ENCODE measurements around the gene NLRP9. TPM values are rescaled to one million over a fixed set of nuclear protein-coding genes. Genes with fewer than 3 reads are reported as not detected.

Gene NLRP9
- total and polyA plus RNA-seq, 2 of the 4 experiments (the other 2 are of a cell fraction), result not detected

GRCh38 chr19:55671054-55671378, 67.2 kb downstream of the NLRP9 start:
- Histone ChIP-seq H4K8ac (ENCODE audit: low read depth in 2 of 2, low read length in 2 of 2) (no peak overlapping the region), H3K23ac (ENCODE audit: low read depth, low read length) (no peak overlapping the region), H3K9me1 (ENCODE audit: insufficient read depth, low read length) (no peaks in the 10 kb centered on the region), H3K56ac (ENCODE audit: extremely low read depth, insufficient read depth, low read length) (no peak overlapping the region), H3K4me1 (ENCODE audit: control insufficient read depth, insufficient read depth, low read length) (0 out of 2 replicates have a peak, but pooled peaks cover 2% of the 10 kb centered on the region), H2BK5ac (ENCODE audit: low read depth, low read length, poor library complexity, severe bottlenecking) (no peak overlapping the region), H3K4me3 (ENCODE audit: insufficient read depth, low read depth, low read length) (no peak overlapping the region), H3K14ac (replicated peaks; ENCODE audit: low read depth, low read length) (no peak overlapping the region), H3K9ac (ENCODE audit: low read depth, low read length) (no peak overlapping the region), H3K18ac (ENCODE audit: low read depth, low read length) (no peak overlapping the region), H3K9me3 (ENCODE audit: control insufficient read depth, insufficient read depth, low read length) (no peaks in the 10 kb centered on the region), H3K4me2 (ENCODE audit: low read depth, low read length) (no peak overlapping the region), H3K36me3 (ENCODE audit: control insufficient read depth, insufficient read depth, low read length) (peaks cover 50% of the 10 kb centered on the region), H2BK15ac (ENCODE audit: low read depth, low read length) (no peak overlapping the region), H3K27me3 (ENCODE audit: control insufficient read depth, insufficient read depth, low read length) (no peaks in the 10 kb centered on the region), H2AK9ac (replicated peaks; ENCODE audit: low read depth, low read length, poor library complexity) (no peak overlapping the region), H2BK20ac (ENCODE audit: low read depth, low read length) (no peak overlapping the region), H4K5ac (ENCODE audit: low read depth, low read length) (no peak overlapping the region), H4K91ac (ENCODE audit: insufficient read depth, low read depth, low read length) (no peak overlapping the region), H2BK120ac (ENCODE audit: low read depth, low read length) (no peak overlapping the region), H3K79me1 (ENCODE audit: low read depth in 1 of 2, low read length in 2 of 2) (peaks cover 22 to 57% of the 10 kb centered on the region in 2 experiments), H4K20me1 (ENCODE audit: insufficient read depth, low read length) (peaks cover 71% of the 10 kb centered on the region), H2AK5ac (ENCODE audit: low read depth, low read length) (no peak overlapping the region), H3K27ac (ENCODE audit: insufficient read depth, low read length) (no peak overlapping the region), H3K4ac (ENCODE audit: low read depth, low read length) (no peak overlapping the region), H2AFZ (replicated peaks; ENCODE audit: low read length, poor library complexity) (no peak overlapping the region)
- TF ChIP-seq CHD1 (IDR thresholded peaks at IDR 0.05; ENCODE audit: low read depth, low read length) (no peak), MXI1 (IDR thresholded peaks at IDR 0.05; ENCODE audit: borderline replicate concordance, low read depth, low read length) (no peak), MAFK (IDR thresholded peaks at IDR 0.05; ENCODE audit: low read depth, low read length) (no peak), MAZ (IDR thresholded peaks at IDR 0.05; ENCODE audit: borderline replicate concordance, low read depth, low read length) (no peak), CEBPB (IDR thresholded peaks at IDR 0.05; ENCODE audit: low read depth, low read length) (no peak), BHLHE40 (IDR thresholded peaks at IDR 0.05; ENCODE audit: low read depth, low read length) (no peak), RFX5 (IDR thresholded peaks at IDR 0.05; ENCODE audit: low read depth, low read length) (no peak), FOS (IDR thresholded peaks at IDR 0.05; ENCODE audit: low read depth, low read length) (no peak), CTCF (conservative IDR thresholded peaks at IDR 0.05; ENCODE audit: low read depth, low read length) (no peak), SMC3 (IDR thresholded peaks at IDR 0.05; ENCODE audit: low read depth, low read length) (no peak), POLR2A (IDR thresholded peaks at IDR 0.05; ENCODE audit: low read depth, low read length) (no peak), USF2 (IDR thresholded peaks at IDR 0.05; ENCODE audit: low read depth, low read length) (no peak)
- no peak for ATAC-seq (ENCODE audit: low read depth)
- ChIA-PET POLR2A (ENCODE audit: unreplicated experiment) (no interaction called here), CTCF (interaction anchor here (1.1 kb wide), 2 partner anchors 14 to 17 kb away, joined by 3 to 5 read pairs; no protein-coding TSS in a partner anchor)
- 74% methylated on average over 2 of the region's 2 CpGs; no CpG with 5 or more reads in 1 of the 2 experiments for WGBS, 2 experiments (ENCODE audit: extremely low coverage in 2 of 2, insufficient read length in 1 of 2)
- in situ Hi-C loops (cut with MboI; ENCODE audit: low sequenced_read_pairs), result loop anchor here (25.0 kb wide), 2 partner anchors 1209 to 1534 kb away; partner anchors contain the start of genes CDC42EP5, CNOT3 and LENG9
- no peak for DNase-seq
- dilution Hi-C loops (cut with HindIII; ENCODE audit: low sequenced_read_pairs, unreplicated experiment), result no loop called here
- no TSS peak for BruUV-seq (replicated peaks)
- intact Hi-C loops (cut with micrococcal nuclease), result no loop called here

All from IMR-90 (cell line).